CD4-positive, CD25-positive, alpha-beta regulatory T cell (primary cell): ENCODE results near the gene KRTAP19-4. TPM values are rescaled to one million over a fixed set of nuclear protein-coding genes. Genes with fewer than 3 reads are reported as not detected.
"Not testable (repeated sequence)": the region's sequence is repeated elsewhere in the genome, so short reads cannot be mapped to it uniquely, and the experiment has no call there.

Experiments
- ATAC-seq, 2 donors: fragments of 150-1000 bp; cut with Tn5 transposase; one replicate each; pipeline ENCODE4 v1.10.0; 2021; ENCODE audit warnings: low read depth in 2 of 2, moderate number of reproducible peaks in 2 of 2, moderate library complexity in 1 of 2
- DNase-seq, 3 donors: peaks; one replicate each; pipeline versions ENCODE4 v3.0.0 to v3.0.0-alpha.2; 2012 to 2022; ENCODE audit warnings: mixed read lengths in 1 of 3
- H3K27ac ChIP-seq: one replicate; pipeline ENCODE4 v1.7.0; 2013; ENCODE audit warnings: mild to moderate bottlenecking, low read length; ENCODE audit not compliant: insufficient read depth, poor library complexity, severe bottlenecking
- H3K27me3 ChIP-seq: one replicate; pipeline ENCODE4 v1.7.0; 2013; ENCODE audit warnings: low read length; ENCODE audit not compliant: control insufficient read depth, insufficient read depth
- H3K36me3 ChIP-seq: one replicate; pipeline ENCODE4 v1.7.0; 2013; ENCODE audit warnings: mild to moderate bottlenecking, low read length, moderate library complexity; ENCODE audit not compliant: control insufficient read depth, insufficient read depth
- H3K4me1 ChIP-seq: 2 replicates; pipeline ENCODE4 v1.7.0; 2013; ENCODE audit warnings: mild to moderate bottlenecking, low read length; ENCODE audit not compliant: insufficient read depth, control insufficient read depth, poor library complexity, severe bottlenecking
- H3K4me3 ChIP-seq: one replicate; pipeline ENCODE4 v1.7.0; 2013; ENCODE audit warnings: low read depth, mild to moderate bottlenecking, low read length, moderate library complexity
- H3K9me3 ChIP-seq, 2 experiments: 1 replicate in 1 of 2; 2 replicates in 1 of 2; pipeline ENCODE4 v1.7.0; 2013; ENCODE audit warnings: low read length in 2 of 2, mild to moderate bottlenecking in 1 of 2, moderate library complexity in 1 of 2; ENCODE audit not compliant: control insufficient read depth in 2 of 2
- H3K27ac Mint-ChIP-seq, 3 donors: one replicate each; pipeline ENCODE4 v1.8.0; 2020 to 2022; ENCODE audit warnings: mild to moderate bottlenecking in 3 of 3, mixed read lengths in 3 of 3, moderate library complexity in 2 of 3
- H3K27me3 Mint-ChIP-seq: one replicate; pipeline ENCODE4 v1.8.0; 2022; ENCODE audit warnings: mild to moderate bottlenecking, mixed read lengths
- H3K36me3 Mint-ChIP-seq: one replicate; pipeline ENCODE4 v1.8.0; 2020; ENCODE audit warnings: mixed read lengths
- H3K4me1 Mint-ChIP-seq, 4 donors: one replicate each; pipeline ENCODE4 v1.8.0; 2020 to 2022; ENCODE audit warnings: mixed read lengths in 4 of 4, mild to moderate bottlenecking in 1 of 4
- H3K4me3 Mint-ChIP-seq, 4 donors: one replicate each; pipeline ENCODE4 v1.8.0; 2020 to 2022; ENCODE audit warnings: mild to moderate bottlenecking in 4 of 4, mixed read lengths in 4 of 4, moderate library complexity in 3 of 4
- H3K9me3 Mint-ChIP-seq, 7 donors: one replicate each; pipeline ENCODE4 v1.8.0; 2020 to 2022; ENCODE audit warnings: mixed read lengths in 7 of 7, mild to moderate bottlenecking in 3 of 7, moderate library complexity in 2 of 7
- polyA plus RNA-seq, 4 donors: library from polyadenylated mRNA; unstranded; fragments of 300-500 nt; fragmentation: Illumina TruSeq; gene quantifications; one replicate each; pipeline ENCODE4 v1.2.3, GENCODE V29; 2021
- total RNA-seq: library from RNA; stranded (reverse); gene quantifications from one replicate; pipeline ENCODE4 v1.2.3, GENCODE V29; 2022

Gene KRTAP19-4
- total RNA-seq (not detected), polyA plus RNA-seq (not detected)

GRCh38 chr21:30497065-30497464, at the start of gene KRTAP19-4:
KRTAP19-4 (minus strand) TSS chr21:30497165; CDS start chr21:30497110, 55 bp downstream.
- ATAC-seq (no peak), DNase-seq (no peak)
- no peaks in the 10 kb centered on the region for H3K36me3 ChIP-seq
- H3K4me1 ChIP-seq, result no peaks in the 10 kb centered on the region
- Mint-ChIP-seq H3K9me3 (peaks cover 0 to 3% (median 0%) of the 10 kb centered on the region in 7 donors), H3K27me3 (no peaks in the 10 kb centered on the region), H3K4me3 (peak within 1 kb of the TSS in 1 of 4 donors; percentile 5), H3K27ac (no peak within 1 kb of the TSS), H3K4me1 (no peaks in the 10 kb centered on the region), H3K36me3 (no peaks in the 10 kb centered on the region)
- H3K4me3 ChIP-seq, result no peak within 1 kb of the TSS
- no peaks in the 10 kb centered on the region for H3K9me3 ChIP-seq
- H3K27ac ChIP-seq, result no peak within 1 kb of the TSS
- no peaks in the 10 kb centered on the region for H3K27me3 ChIP-seq

- no peak within 1 kb of the TSS for H3K4me3 ChIP-seq
- no peaks in the 10 kb centered on the region for H3K9me3 ChIP-seq
- ATAC-seq (no peak), DNase-seq (no peak)
- Mint-ChIP-seq H3K4me3 (no peak within 1 kb of the TSS), H3K4me1 (no peaks in the 10 kb centered on the region), H3K27ac (no peak within 1 kb of the TSS), H3K9me3 (peaks cover 0 to 2% (median 0%) of the 10 kb centered on the region in 7 donors), H3K27me3 (no peaks in the 10 kb centered on the region), H3K36me3 (no peaks in the 10 kb centered on the region)
- no peaks in the 10 kb centered on the region for H3K27me3 ChIP-seq
- no peak within 1 kb of the TSS for H3K27ac ChIP-seq
- H3K36me3 ChIP-seq, result no peaks in the 10 kb centered on the region
- H3K4me1 ChIP-seq, result no peaks in the 10 kb centered on the region
Measured at GRCh38 chr21:30541764-30542163, 44.8 kb upstream of the KRTAP19-4 start, which contains the start of gene KRTAP19-6. KRTAP19-6 (minus strand) TSS chr21:30541864; CDS start chr21:30541833, 31 bp downstream.

GRCh38 chr21:30518876-30519275, 21.9 kb upstream of the KRTAP19-4 start:
- Histone ChIP-seq H3K9me3 (no peaks in the 10 kb centered on the region), H3K36me3 (no peaks in the 10 kb centered on the region), H3K27ac (no peak overlapping the region), H3K4me3 (no peak overlapping the region), H3K27me3 (no peaks in the 10 kb centered on the region), H3K4me1 (no peaks in the 10 kb centered on the region)
- ATAC-seq (no peak), DNase-seq (no peak)
- peaks cover 0 to 4% (median 1%) of the 10 kb centered on the region in 7 donors for H3K9me3 Mint-ChIP-seq
- H3K27me3 Mint-ChIP-seq, result no peaks in the 10 kb centered on the region
- H3K4me1 Mint-ChIP-seq, result no peaks in the 10 kb centered on the region
- H3K36me3 Mint-ChIP-seq, result no peaks in the 10 kb centered on the region
- no peak overlapping the region for H3K27ac Mint-ChIP-seq
- no peak overlapping the region for H3K4me3 Mint-ChIP-seq

- H3K36me3 Mint-ChIP-seq, result no peaks in the 10 kb centered on the region
Measured at GRCh38 chr21:30515681-30516080, 18.7 kb upstream of the KRTAP19-4 start.

GRCh38 chr21:30505621-30506205, 8.7 kb upstream of the KRTAP19-4 start:
- not testable (repeated sequence) for H3K9me3 Mint-ChIP-seq, H3K4me3 Mint-ChIP-seq, H3K36me3 ChIP-seq

More at GRCh38 chr21:30515681-30516080, 18.7 kb upstream of the KRTAP19-4 start:
- Mint-ChIP-seq H3K27ac (no peak overlapping the region), H3K4me3 (no peak overlapping the region), H3K9me3 (peaks cover 0 to 4% (median 1%) of the 10 kb centered on the region in 7 donors), H3K4me1 (no peaks in the 10 kb centered on the region), H3K27me3 (no peaks in the 10 kb centered on the region)
- no peak overlapping the region for H3K27ac ChIP-seq
- H3K4me1 ChIP-seq, result no peaks in the 10 kb centered on the region
- DNase-seq (no peak), ATAC-seq (no peak)
- H3K4me3 ChIP-seq, result no peak overlapping the region
- H3K27me3 ChIP-seq, result no peaks in the 10 kb centered on the region
- no peaks in the 10 kb centered on the region for H3K9me3 ChIP-seq
- no peaks in the 10 kb centered on the region for H3K36me3 ChIP-seq

GRCh38 chr21:30502041-30502440, 5.1 kb upstream of the KRTAP19-4 start, which contains the start of gene KRTAP19-5:
KRTAP19-5 (minus strand) TSS chr21:30502141; CDS start chr21:30502090, 51 bp downstream.
- no peak for DNase-seq
- no peak within 1 kb of the TSS for H3K27ac ChIP-seq
- H3K36me3 ChIP-seq, result no peaks in the 10 kb centered on the region
- no peaks in the 10 kb centered on the region for H3K4me1 ChIP-seq
- H3K4me3 ChIP-seq, result no peak within 1 kb of the TSS
- H3K27ac Mint-ChIP-seq, result peak within 1 kb of the TSS in 1 of 3 donors; percentile 27
- no peak within 1 kb of the TSS for H3K4me3 Mint-ChIP-seq
- H3K27me3 ChIP-seq, result no peaks in the 10 kb centered on the region
- no peaks in the 10 kb centered on the region for H3K36me3 Mint-ChIP-seq
- H3K4me1 Mint-ChIP-seq, result no peaks in the 10 kb centered on the region
- peaks cover 0 to 5% (median 0%) of the 10 kb centered on the region in 7 donors for H3K9me3 Mint-ChIP-seq
- no peaks in the 10 kb centered on the region for H3K9me3 ChIP-seq
- H3K27me3 Mint-ChIP-seq, result no peaks in the 10 kb centered on the region
- no peak for ATAC-seq

More at GRCh38 chr21:30505621-30506205, 8.7 kb upstream of the KRTAP19-4 start:
- H3K4me3 ChIP-seq, H3K27me3 Mint-ChIP-seq, H3K27me3 ChIP-seq, H3K4me1 Mint-ChIP-seq, H3K27ac Mint-ChIP-seq, H3K4me1 ChIP-seq, H3K27ac ChIP-seq, H3K9me3 ChIP-seq, ATAC-seq, H3K36me3 Mint-ChIP-seq: not testable (repeated sequence)
- DNase-seq, result peak in 1 of 3 donors; percentile 3

GRCh38 chr21:30491963-30492428, 5.0 kb downstream of the KRTAP19-4 start, which contains the start of gene KRTAP19-3:
KRTAP19-3 (minus strand) TSS chr21:30492013; CDS start chr21:30491957, 56 bp downstream.
- H3K27me3 Mint-ChIP-seq, result no peaks in the 10 kb centered on the region
- Histone ChIP-seq H3K4me1 (no peaks in the 10 kb centered on the region), H3K9me3 (no peaks in the 10 kb centered on the region), H3K36me3 (no peaks in the 10 kb centered on the region), H3K27ac (no peak within 1 kb of the TSS), H3K27me3 (no peaks in the 10 kb centered on the region), H3K4me3 (no peak within 1 kb of the TSS)
- H3K4me1 Mint-ChIP-seq, result no peaks in the 10 kb centered on the region
- no peak for ATAC-seq
- no peak within 1 kb of the TSS for H3K4me3 Mint-ChIP-seq
- H3K36me3 Mint-ChIP-seq, result no peaks in the 10 kb centered on the region
- H3K9me3 Mint-ChIP-seq, result peaks cover 0 to 8% (median 0%) of the 10 kb centered on the region in 7 donors
- H3K27ac Mint-ChIP-seq, result no peak within 1 kb of the TSS
- no peak for DNase-seq

- no peak within 1 kb of the TSS for H3K27ac Mint-ChIP-seq
- ATAC-seq (no peak), DNase-seq (no peak)
- no peak within 1 kb of the TSS for H3K4me3 ChIP-seq
- H3K27me3 Mint-ChIP-seq, result no peaks in the 10 kb centered on the region
- H3K27ac ChIP-seq, result no peak within 1 kb of the TSS
- H3K9me3 Mint-ChIP-seq, result peaks cover 0 to 18% (median 0%) of the 10 kb centered on the region in 7 donors
- no peaks in the 10 kb centered on the region for H3K36me3 Mint-ChIP-seq
- H3K4me3 Mint-ChIP-seq, result no peak within 1 kb of the TSS
- H3K36me3 ChIP-seq, result no peaks in the 10 kb centered on the region
- no peaks in the 10 kb centered on the region for H3K4me1 Mint-ChIP-seq
- H3K4me1 ChIP-seq, result no peaks in the 10 kb centered on the region
- peaks cover 0 to 6% of the 10 kb centered on the region in 2 experiments for H3K9me3 ChIP-seq
- H3K27me3 ChIP-seq, result no peaks in the 10 kb centered on the region
Measured at GRCh38 chr21:30487336-30487735, 9.6 kb downstream of the KRTAP19-4 start, which contains the start of gene KRTAP19-2. KRTAP19-2 (minus strand) TSS chr21:30487436; CDS start chr21:30487348, 88 bp downstream.
